IMR-90 (cell line): ENCODE results near the gene BATF. TPM values are rescaled to one million over a fixed set of nuclear protein-coding genes. Genes with fewer than 3 reads are reported as not detected.

Experiments
- ATAC-seq: fragments of 200-7000 bp; cut with Tn5 transposase; 2 replicates; pipeline ENCODE4 v1.9.1; 2020; ENCODE audit warnings: low read depth, mild to moderate bottlenecking, moderate library complexity
- BruUV-seq: library from RNA; stranded (reverse); fragments of 400-500 nt; replicated peaks from 2 replicates; lab custom pipeline; 2021; lab: Mats Ljungman, UMichigan
- CTCF ChIA-PET: fragments of 300-600 bp; formaldehyde crosslinking; extraction: SDS; loops from one replicate; lab custom pipeline; 2021; ENCODE audit warnings: antibody characterized with exemption; lab: Yijun Ruan, JAX
- POLR2A ChIA-PET: fragments of 300-600 bp; sonication (Branson Sonifier 250); formaldehyde crosslinking; loops from one replicate; lab custom pipeline; 2022; ENCODE audit warnings: antibody characterized with exemption; ENCODE audit not compliant: unreplicated experiment; lab: Charles Lee
- DNase-seq: peaks from one replicate; pipeline ENCODE4 v3.0.0; 2013
- H2AFZ ChIP-seq: replicated peaks from 2 replicates; pipeline ENCODE3; 2013; ENCODE audit warnings: low read length, mild to moderate bottlenecking; ENCODE audit not compliant: poor library complexity
- H2AK5ac ChIP-seq: 2 replicates; pipeline ENCODE4 v1.6.1; 2013; ENCODE audit warnings: low read depth, low read length, inconsistent platforms
- H2AK9ac ChIP-seq: replicated peaks from 2 replicates; pipeline ENCODE3; 2013; ENCODE audit warnings: mild to moderate bottlenecking, low read depth, low read length, moderate library complexity; ENCODE audit not compliant: poor library complexity
- H2BK120ac ChIP-seq: 2 replicates; pipeline ENCODE4 v1.6.1; 2013; ENCODE audit warnings: low read depth, low read length, inconsistent platforms
- H2BK15ac ChIP-seq: 3 replicates; pipeline ENCODE4 v1.6.1; 2013; ENCODE audit warnings: low read depth, low read length, inconsistent platforms
- H2BK20ac ChIP-seq: 2 replicates; pipeline ENCODE4 v1.6.1; 2013; ENCODE audit warnings: low read depth, mild to moderate bottlenecking, inconsistent platforms, low read length, moderate library complexity
- H2BK5ac ChIP-seq: 2 replicates; pipeline ENCODE4 v1.6.1; 2013; ENCODE audit warnings: mild to moderate bottlenecking, low read depth, low read length, inconsistent platforms; ENCODE audit not compliant: poor library complexity, severe bottlenecking
- H3K14ac ChIP-seq: replicated peaks from 2 replicates; pipeline ENCODE4 v1.6.1; 2013; ENCODE audit warnings: low read depth, low read length, inconsistent platforms
- H3K18ac ChIP-seq: 2 replicates; pipeline ENCODE4 v1.6.1; 2013; ENCODE audit warnings: low read depth, low read length, control low read depth
- H3K23ac ChIP-seq: 2 replicates; pipeline ENCODE4 v1.6.1; 2013; ENCODE audit warnings: low read depth, low read length, inconsistent platforms
- H3K27ac ChIP-seq: 2 replicates; pipeline ENCODE4 v1.5.1; 2013; ENCODE audit warnings: mild to moderate bottlenecking, control low read depth, low read length; ENCODE audit not compliant: insufficient read depth
- H3K27me3 ChIP-seq: 2 replicates; pipeline ENCODE4 v1.6.1; 2013; ENCODE audit warnings: low read length; ENCODE audit not compliant: control insufficient read depth, insufficient read depth
- H3K36me3 ChIP-seq: 2 replicates; pipeline ENCODE4 v1.6.1; 2013; ENCODE audit warnings: low read length, mixed read lengths; ENCODE audit not compliant: control insufficient read depth, insufficient read depth
- H3K4ac ChIP-seq: 2 replicates; pipeline ENCODE4 v1.6.1; 2013; ENCODE audit warnings: low read depth, low read length, inconsistent platforms
- H3K4me1 ChIP-seq: 2 replicates; pipeline ENCODE4 v1.6.1; 2013; ENCODE audit warnings: low read length, mixed read lengths; ENCODE audit not compliant: control insufficient read depth, insufficient read depth
- H3K4me2 ChIP-seq: 2 replicates; pipeline ENCODE4 v1.6.1; 2013; ENCODE audit warnings: low read depth, mild to moderate bottlenecking, control low read depth, low read length, moderate library complexity
- H3K4me3 ChIP-seq: 2 replicates; pipeline ENCODE4 v1.5.1; 2013; ENCODE audit warnings: low read depth, mild to moderate bottlenecking, control low read depth, low read length, moderate library complexity; ENCODE audit not compliant: insufficient read depth
- H3K56ac ChIP-seq: 2 replicates; pipeline ENCODE4 v1.6.1; 2013; ENCODE audit warnings: low read length, inconsistent platforms; ENCODE audit not compliant: insufficient read depth; ENCODE audit errors: extremely low read depth
- H3K79me1 ChIP-seq, 2 experiments: 2 replicates each; pipeline ENCODE4 v1.6.1; 2013; ENCODE audit warnings: low read length in 2 of 2, inconsistent platforms in 1 of 2, low read depth in 1 of 2
- H3K9ac ChIP-seq: 2 replicates; pipeline ENCODE4 v1.6.1; 2013; ENCODE audit warnings: low read depth, low read length, control low read depth
- H3K9me1 ChIP-seq: 2 replicates; pipeline ENCODE4 v1.6.1; 2013; ENCODE audit warnings: low read length, inconsistent platforms; ENCODE audit not compliant: insufficient read depth
- H3K9me3 ChIP-seq: 2 replicates; pipeline ENCODE4 v1.6.1; 2013; ENCODE audit warnings: low read length; ENCODE audit not compliant: control insufficient read depth, insufficient read depth
- H4K20me1 ChIP-seq: 2 replicates; pipeline ENCODE4 v1.6.1; 2013; ENCODE audit warnings: low read length, inconsistent platforms; ENCODE audit not compliant: insufficient read depth
- H4K5ac ChIP-seq: 2 replicates; pipeline ENCODE4 v1.6.1; 2013; ENCODE audit warnings: mild to moderate bottlenecking, low read depth, low read length, control low read depth
- H4K8ac ChIP-seq, 2 experiments: 2 replicates each; pipeline ENCODE4 v1.6.1; 2013; ENCODE audit warnings: low read depth in 2 of 2, low read length in 2 of 2, control low read depth in 1 of 2, inconsistent platforms in 1 of 2
- H4K91ac ChIP-seq: 2 replicates; pipeline ENCODE4 v1.6.1; 2013; ENCODE audit warnings: low read depth, low read length, inconsistent platforms; ENCODE audit not compliant: insufficient read depth
- BHLHE40 ChIP-seq: fragments of 150-350 bp; IDR thresholded peaks from 2 replicates; pipeline ENCODE4 v1.6.1; 2016; ENCODE audit warnings: mild to moderate bottlenecking, low read depth, low read length
- CEBPB ChIP-seq: IDR thresholded peaks from 2 replicates; pipeline ENCODE4 v1.6.1; 2012; ENCODE audit warnings: low read depth, low read length, improper control_type of control experiment
- CHD1 ChIP-seq: IDR thresholded peaks from 2 replicates; pipeline ENCODE4 v1.6.1; 2012; ENCODE audit warnings: low read depth, low read length, improper control_type of control experiment
- FOS ChIP-seq: fragments of 150-350 bp; IDR thresholded peaks from 2 replicates; pipeline ENCODE4 v1.6.1; 2016; ENCODE audit warnings: low read depth, low read length
- MAFK ChIP-seq: IDR thresholded peaks from 2 replicates; pipeline ENCODE4 v1.6.1; 2012; ENCODE audit warnings: low read depth, low read length, improper control_type of control experiment
- MAZ ChIP-seq: IDR thresholded peaks from 2 replicates; pipeline ENCODE4 v1.6.1; 2012; ENCODE audit warnings: low read depth, mild to moderate bottlenecking, low read length, improper control_type of control experiment, moderate library complexity, borderline replicate concordance
- MXI1 ChIP-seq: IDR thresholded peaks from 2 replicates; pipeline ENCODE4 v1.6.1; 2012; ENCODE audit warnings: low read depth, mild to moderate bottlenecking, low read length, moderate library complexity, borderline replicate concordance
- NFE2L2 ChIP-seq: fragments of 150-350 bp; IDR thresholded peaks from 2 replicates; pipeline ENCODE4 v1.6.1; 2016; ENCODE audit warnings: low read depth, mild to moderate bottlenecking, low read length
- POLR2A ChIP-seq: IDR thresholded peaks from 2 replicates; pipeline ENCODE4 v1.6.1; 2012; ENCODE audit warnings: mild to moderate bottlenecking, low read depth, low read length
- RAD21 ChIP-seq: IDR thresholded peaks from 2 replicates; pipeline ENCODE4 v1.6.1; 2012; ENCODE audit warnings: low read length, improper control_type of control experiment
- RCOR1 ChIP-seq: IDR thresholded peaks from 2 replicates; pipeline ENCODE4 v1.6.1; 2012; ENCODE audit warnings: mild to moderate bottlenecking, low read length, improper control_type of control experiment; ENCODE audit not compliant: insufficient replicate concordance
- RFX5 ChIP-seq: IDR thresholded peaks from 2 replicates; pipeline ENCODE4 v1.8.0; 2012; ENCODE audit warnings: low read depth, mild to moderate bottlenecking, low read length, moderate library complexity
- SMC3 ChIP-seq: fragments of 150-350 bp; IDR thresholded peaks from 2 replicates; pipeline ENCODE4 v1.6.1; 2016; ENCODE audit warnings: low read depth, mild to moderate bottlenecking, antibody characterized with exemption, low read length, moderate library complexity
- USF2 ChIP-seq: fragments of 150-350 bp; IDR thresholded peaks from 2 replicates; pipeline ENCODE4 v1.6.1; 2017; ENCODE audit warnings: mild to moderate bottlenecking, antibody characterized with exemption, low read length, low read depth
- WGBS, 2 experiments: methylation state at CpG; one replicate each; pipeline versions ENCODE4 v1.1.5 to v1.1.7; 2013; ENCODE audit warnings: missing lambda C conversion rate in 2 of 2; ENCODE audit not compliant: insufficient read length in 1 of 2; ENCODE audit errors: extremely low coverage in 2 of 2; 5-methylcytosine and 5-hydroxymethylcytosine counted together
- dilution Hi-C: fragments of 300-500 bp; cut with HindIII; formaldehyde crosslinking; loops from one replicate; pipeline ENCODE4 v1.14.3; 2018; ENCODE audit warnings: low sequenced_read_pairs; ENCODE audit not compliant: unreplicated experiment
- in situ Hi-C: fragments of 300-500 bp; cut with MboI; formaldehyde crosslinking; loops from 3 replicates; pipeline ENCODE4 v1.14.3; 2019; ENCODE audit warnings: low sequenced_read_pairs, inconsistent platforms, mixed read lengths
- intact Hi-C: fragments of 100-400 bp; cut with micrococcal nuclease; formaldehyde crosslinking; loops from 2 replicates; pipeline ENCODE4 v1.10.0; 2022
- polyA plus RNA-seq, 3 experiments: library from polyadenylated mRNA; depleted of rRNA; stranded (reverse); fragments of >200 nt; gene quantifications; 2 replicates each; pipeline ENCODE4 v1.2.3, GENCODE V29; 2012; ENCODE audit warnings: low replicate concordance in 1 of 3
- total RNA-seq: library from RNA; depleted of rRNA; stranded (reverse); fragments of >200 nt; gene quantifications from 2 replicates; pipeline ENCODE4 v1.2.3, GENCODE V29; 2012
- TF ChIP-seq, protein P1 (sequence below): conservative IDR thresholded peaks from 2 replicates; pipeline ENCODE4 v1.5.1; 2012; ENCODE audit warnings: mild to moderate bottlenecking, low read depth, low read length, improper control_type of control experiment
- TF ChIP-seq, protein P2 (sequence below): fragments of 150-350 bp; IDR thresholded peaks from 2 replicates; pipeline ENCODE4 v1.6.1; 2016; ENCODE audit warnings: low read depth, mild to moderate bottlenecking, low read length, moderate library complexity, borderline replicate concordance

Gene BATF
- total and polyA plus RNA-seq, 2 of the 4 experiments (the other 2 are of a cell fraction), result not detected

GRCh38 chr14:75595226-75595625 lies 73.0 kb downstream of the BATF start:
- CTCF ChIA-PET, result interaction anchor here (0.7 kb wide), 1 partner anchor 40 kb away, joined by 3 read pairs; no protein-coding TSS in a partner anchor

More at GRCh38 chr14:75595226-75595625, 73.0 kb downstream of the BATF start:
- no peaks in the 10 kb centered on the region for H3K36me3 ChIP-seq
- H3K4me3 ChIP-seq, result no peak overlapping the region
- H2BK20ac ChIP-seq, result no peak overlapping the region
- H4K8ac ChIP-seq, result no peak overlapping the region
- ATAC-seq (no peak), DNase-seq (peak; percentile 7)
- H3K9me1 ChIP-seq, result no peaks in the 10 kb centered on the region; the same call in 1 of the 2 replicates
- H3K4me1 ChIP-seq, result no peaks in the 10 kb centered on the region
- H3K56ac ChIP-seq, result no peak overlapping the region
- H3K4me2 ChIP-seq, result no peak overlapping the region
- H3K23ac ChIP-seq, result no peak overlapping the region
- WGBS, 2 experiments, result 83% methylated on average over 1 of the region's 3 CpGs; no CpG with 5 or more reads in 1 of the 2 experiments
- no peak overlapping the region for H4K91ac ChIP-seq
- no peak overlapping the region for H3K18ac ChIP-seq
- TF ChIP-seq CHD1, result no peak
- TF ChIP-seq NFE2L2, result no peak
- TF ChIP-seq USF2, result no peak
- no peak for TF ChIP-seq SMC3
- no peak for TF ChIP-seq RFX5
- TF ChIP-seq FOS, result no peak
- no peak for TF ChIP-seq MXI1
- TF ChIP-seq POLR2A, result no peak
- TF ChIP-seq MAFK, result no peak
- no peak for TF ChIP-seq RCOR1
- TF ChIP-seq, protein P1, sequence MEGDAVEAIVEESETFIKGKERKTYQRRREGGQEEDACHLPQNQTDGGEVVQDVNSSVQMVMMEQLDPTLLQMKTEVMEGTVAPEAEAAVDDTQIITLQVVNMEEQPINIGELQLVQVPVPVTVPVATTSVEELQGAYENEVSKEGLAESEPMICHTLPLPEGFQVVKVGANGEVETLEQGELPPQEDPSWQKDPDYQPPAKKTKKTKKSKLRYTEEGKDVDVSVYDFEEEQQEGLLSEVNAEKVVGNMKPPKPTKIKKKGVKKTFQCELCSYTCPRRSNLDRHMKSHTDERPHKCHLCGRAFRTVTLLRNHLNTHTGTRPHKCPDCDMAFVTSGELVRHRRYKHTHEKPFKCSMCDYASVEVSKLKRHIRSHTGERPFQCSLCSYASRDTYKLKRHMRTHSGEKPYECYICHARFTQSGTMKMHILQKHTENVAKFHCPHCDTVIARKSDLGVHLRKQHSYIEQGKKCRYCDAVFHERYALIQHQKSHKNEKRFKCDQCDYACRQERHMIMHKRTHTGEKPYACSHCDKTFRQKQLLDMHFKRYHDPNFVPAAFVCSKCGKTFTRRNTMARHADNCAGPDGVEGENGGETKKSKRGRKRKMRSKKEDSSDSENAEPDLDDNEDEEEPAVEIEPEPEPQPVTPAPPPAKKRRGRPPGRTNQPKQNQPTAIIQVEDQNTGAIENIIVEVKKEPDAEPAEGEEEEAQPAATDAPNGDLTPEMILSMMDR, result no peak
- no peak for TF ChIP-seq CEBPB
- no peak for TF ChIP-seq MAZ
- TF ChIP-seq, protein P2, sequence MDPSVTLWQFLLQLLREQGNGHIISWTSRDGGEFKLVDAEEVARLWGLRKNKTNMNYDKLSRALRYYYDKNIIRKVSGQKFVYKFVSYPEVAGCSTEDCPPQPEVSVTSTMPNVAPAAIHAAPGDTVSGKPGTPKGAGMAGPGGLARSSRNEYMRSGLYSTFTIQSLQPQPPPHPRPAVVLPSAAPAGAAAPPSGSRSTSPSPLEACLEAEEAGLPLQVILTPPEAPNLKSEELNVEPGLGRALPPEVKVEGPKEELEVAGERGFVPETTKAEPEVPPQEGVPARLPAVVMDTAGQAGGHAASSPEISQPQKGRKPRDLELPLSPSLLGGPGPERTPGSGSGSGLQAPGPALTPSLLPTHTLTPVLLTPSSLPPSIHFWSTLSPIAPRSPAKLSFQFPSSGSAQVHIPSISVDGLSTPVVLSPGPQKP, result no peak
- TF ChIP-seq RAD21, result no peak
- TF ChIP-seq BHLHE40, result no peak
- H4K5ac ChIP-seq, result no peak overlapping the region
- H3K4ac ChIP-seq, result no peak overlapping the region
- H2AK9ac ChIP-seq, result no peak overlapping the region
- H3K27ac ChIP-seq, result no peak overlapping the region
- POLR2A ChIA-PET, result no interaction called here
- no TSS peak for BruUV-seq
- no peak overlapping the region for H2AK5ac ChIP-seq
- H3K79me1 ChIP-seq, result no peaks in the 10 kb centered on the region
- H3K9me3 ChIP-seq, result peaks cover 2% of the 10 kb centered on the region; the same call in 1 of the 2 replicates
- H2AFZ ChIP-seq, result no peak overlapping the region
- H2BK120ac ChIP-seq, result no peak overlapping the region
- no peak overlapping the region for H3K9ac ChIP-seq
- dilution Hi-C loops, result no loop called here
- intact Hi-C loops, result loop anchor here (5.0 kb wide), 1 partner anchor 42 kb away; no protein-coding TSS in a partner anchor
- H3K27me3 ChIP-seq, result peaks cover 8% of the 10 kb centered on the region
- H2BK15ac ChIP-seq, result no peak overlapping the region
- no peak overlapping the region for H3K14ac ChIP-seq
- in situ Hi-C loops, result no loop called here
- no peak overlapping the region for H2BK5ac ChIP-seq
- no peaks in the 10 kb centered on the region for H4K20me1 ChIP-seq
